Muscle of arm (tissue), 12 donors: Measurements from ENCODE around the gene IL23A. TPM values are rescaled to one million over a fixed set of nuclear protein-coding genes. Genes with fewer than 3 reads are reported as not detected.
"Not testable (repeated sequence)": the region's sequence is repeated elsewhere in the genome, so short reads cannot be mapped to it uniquely, and the experiment has no call there.

ENCODE experiments used
- DNase-seq: peaks from one replicate; pipeline ENCODE4 v3.0.0-alpha.2; 2013
- polyA plus RNA-seq, 12 donors: library from polyadenylated mRNA; unstranded; fragments of 120-200 nt; gene quantifications; one replicate each; pipeline ENCODE4 v1.2.1, GENCODE V29; 2013; ENCODE audit not compliant: insufficient read length in 12 of 12

The IL23A gene
- polyA plus RNA-seq, 12 donors: 0.26 to 2.2 (median 0.58) TPM; not detected in 4

DNA sequence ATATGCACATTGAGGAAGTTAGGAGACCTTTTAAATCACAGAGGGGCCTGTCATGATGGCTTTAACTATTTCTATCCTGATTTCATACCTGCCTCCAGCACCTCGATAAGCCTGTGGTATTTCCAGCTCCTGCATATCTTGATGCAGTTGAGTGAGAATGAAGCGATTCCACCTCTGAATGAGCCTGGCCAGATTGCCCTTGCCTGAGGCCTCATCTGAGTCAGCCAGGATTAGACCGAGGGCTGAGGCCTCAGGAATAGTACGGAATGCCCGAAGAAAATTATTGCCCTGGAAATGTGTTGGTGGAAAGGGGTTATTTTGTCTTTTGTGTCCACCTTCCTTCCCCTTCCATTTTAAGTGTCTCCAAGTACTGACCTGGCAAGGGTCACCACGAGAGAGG, 14.5 kb upstream of the IL23A start:
- no peak for DNase-seq

DNA sequence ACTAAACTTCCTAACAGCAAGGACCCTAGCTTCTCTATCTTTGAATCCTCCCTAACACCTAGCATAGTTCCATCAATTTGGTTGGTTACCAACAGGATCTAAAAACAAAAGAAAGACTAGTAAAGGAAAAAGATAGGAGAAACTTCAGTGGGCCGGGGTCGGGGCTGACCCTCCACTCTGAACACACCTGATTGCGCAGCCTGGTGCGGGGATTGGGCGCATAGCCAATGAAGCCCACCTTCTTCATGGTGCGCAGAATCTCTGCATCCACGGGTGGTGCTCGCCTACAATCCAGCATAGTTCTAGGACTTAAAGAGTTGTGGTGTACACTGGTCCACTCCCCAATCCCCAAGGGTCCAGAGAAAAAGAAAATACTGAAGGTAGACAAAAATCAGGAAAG, 12.6 kb upstream of the IL23A start:
- no peak for DNase-seq

DNA sequence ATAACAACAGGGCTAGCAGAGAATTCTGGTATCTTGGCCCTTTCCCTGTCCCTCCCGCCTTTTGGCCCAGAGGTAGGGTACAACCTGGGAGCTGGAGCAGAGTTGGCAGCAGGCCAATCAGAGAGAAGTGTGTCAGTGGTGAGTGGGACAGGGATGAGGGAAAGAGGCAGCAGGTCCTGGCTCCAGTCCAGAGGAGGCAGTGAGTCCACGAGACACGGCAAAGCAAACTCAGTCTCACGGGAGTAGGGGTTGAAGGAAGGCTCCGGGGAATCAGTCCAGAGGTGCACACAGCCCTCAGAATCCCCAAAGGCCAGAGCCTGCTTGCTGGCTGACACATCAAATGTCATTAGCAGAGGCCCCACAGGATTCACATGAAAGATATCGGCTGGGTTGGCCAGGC, 12.2 kb upstream of the IL23A start:
- no peak for DNase-seq

DNA sequence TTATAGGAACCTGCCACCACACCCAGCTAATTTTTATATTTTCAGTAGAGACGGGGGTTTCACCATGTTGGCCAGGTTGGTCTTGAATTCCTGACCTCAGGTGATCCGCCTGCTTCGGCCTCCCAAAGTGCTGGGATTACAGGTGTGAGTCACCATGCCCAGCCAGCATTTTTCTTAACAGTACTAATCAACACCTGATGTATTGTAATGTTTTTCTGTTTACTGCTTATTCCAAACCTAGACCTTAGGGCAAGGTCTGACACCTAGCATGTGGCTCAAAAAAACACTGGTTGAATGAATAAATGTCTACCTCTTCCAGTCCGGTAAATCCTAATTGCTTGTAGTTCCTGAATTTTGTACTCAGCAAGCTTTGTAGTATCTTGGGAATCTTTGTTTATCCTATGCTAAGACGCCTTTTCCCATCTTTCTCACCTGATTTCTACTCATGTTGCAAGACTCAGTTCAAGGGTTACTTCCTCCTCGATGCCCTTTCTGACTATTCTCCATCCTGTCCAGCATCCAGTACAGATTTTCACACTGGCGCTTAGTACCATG, 7.7 kb upstream of the IL23A start:
- no peak for DNase-seq

DNA sequence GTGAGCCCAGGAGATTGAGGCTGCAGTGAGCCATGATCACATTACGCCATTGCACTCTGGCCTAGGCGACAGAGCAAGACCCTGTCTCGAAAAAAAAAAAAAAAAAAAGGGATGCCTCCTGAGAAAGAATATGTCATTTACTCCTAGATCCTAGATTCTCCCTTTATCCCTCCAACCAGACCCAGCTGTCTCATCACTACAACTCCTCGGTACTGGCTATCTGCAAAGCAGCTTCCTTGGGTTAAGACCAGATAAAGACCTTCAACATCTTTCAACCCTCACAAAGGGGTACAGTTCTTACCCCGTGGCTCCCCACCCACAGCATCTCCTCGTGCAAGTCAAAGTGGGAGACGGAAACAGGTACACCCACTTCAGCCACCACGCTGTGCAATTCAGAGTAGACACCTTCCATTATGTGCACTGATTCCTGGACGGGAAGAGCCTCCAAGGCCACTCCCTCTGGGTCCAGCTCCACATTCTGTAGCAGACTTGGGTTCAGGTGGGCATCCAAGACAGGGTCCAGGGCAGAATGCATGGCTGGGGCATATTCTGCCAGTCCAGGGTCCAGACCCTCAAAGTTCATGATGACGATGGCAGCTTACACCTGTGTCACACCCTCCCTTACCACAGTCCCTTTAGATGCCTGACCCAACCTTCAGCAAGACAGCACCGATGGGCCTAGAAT, 6.0 kb upstream of the IL23A start:
- DNase-seq: no peak

DNA sequence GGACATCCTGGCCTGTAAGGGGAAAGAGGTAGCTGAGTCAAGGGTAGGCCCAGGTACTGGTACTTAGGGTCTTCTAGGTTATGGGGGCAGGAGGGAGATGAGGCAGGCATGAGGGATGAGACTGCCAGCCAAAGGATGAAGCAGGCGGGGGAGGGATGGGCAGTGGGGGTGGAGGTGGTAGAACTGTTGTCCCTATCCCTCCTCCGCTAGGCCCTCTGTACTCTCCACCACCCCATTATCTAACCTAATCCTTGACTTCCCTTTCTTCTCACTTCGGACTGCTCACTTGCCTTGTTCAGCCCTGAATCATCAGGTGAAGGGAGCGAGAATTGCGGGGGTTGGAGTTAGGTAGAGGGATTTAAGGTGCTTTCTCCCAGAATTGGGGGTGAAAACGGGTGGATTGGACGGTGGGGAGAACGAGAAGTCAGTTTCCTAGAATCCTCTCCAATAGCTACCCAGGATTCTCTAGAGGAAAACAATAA, 5.4 kb upstream of the IL23A start:
- no peak for DNase-seq

DNA sequence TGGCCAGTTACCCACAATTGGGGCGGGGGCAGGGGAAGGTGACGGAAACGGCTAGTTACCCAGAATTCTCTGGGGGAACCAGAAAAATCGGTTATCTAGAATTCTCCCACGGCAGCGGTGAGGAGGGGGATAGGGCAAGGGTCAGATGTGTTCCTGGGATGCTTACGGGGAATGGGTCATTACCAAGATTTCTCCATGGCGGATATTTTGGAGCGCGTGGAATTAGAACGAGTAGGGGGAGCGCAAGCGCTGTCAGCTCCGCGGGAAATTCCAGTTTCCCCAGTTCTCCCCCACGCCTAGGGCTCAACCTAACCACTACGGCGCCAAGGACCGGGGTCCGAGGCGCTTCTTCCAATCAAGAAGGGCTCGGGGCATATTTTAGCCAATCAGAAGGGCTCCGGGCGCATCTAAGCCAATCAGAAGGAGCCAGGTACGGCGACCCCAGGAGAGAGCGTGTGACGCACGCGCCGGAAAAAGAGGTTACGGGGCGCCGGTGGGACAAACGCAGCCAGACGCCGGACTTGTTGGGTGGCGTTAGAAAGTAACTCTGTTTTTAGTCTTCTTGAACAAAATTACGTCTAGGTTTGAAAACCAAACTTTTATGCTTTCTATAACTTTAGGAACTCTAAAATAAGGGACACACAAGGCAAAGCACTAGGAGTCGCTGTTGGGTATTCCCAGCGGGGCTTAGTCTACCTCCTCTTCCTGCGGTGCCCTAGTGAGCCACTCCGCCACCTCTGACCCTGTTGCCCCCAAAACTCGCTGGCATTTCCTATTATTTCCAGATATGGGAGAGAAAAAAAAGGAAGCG, 4.8 kb upstream of the IL23A start, which contains the start of gene PAN2:
PAN2 (minus strand) TSS at position 322 of the 811 bp plus-strand sequence. CDS start 906 bp downstream, outside the sequence.
- DNase-seq: peak; percentile 97

DNA sequence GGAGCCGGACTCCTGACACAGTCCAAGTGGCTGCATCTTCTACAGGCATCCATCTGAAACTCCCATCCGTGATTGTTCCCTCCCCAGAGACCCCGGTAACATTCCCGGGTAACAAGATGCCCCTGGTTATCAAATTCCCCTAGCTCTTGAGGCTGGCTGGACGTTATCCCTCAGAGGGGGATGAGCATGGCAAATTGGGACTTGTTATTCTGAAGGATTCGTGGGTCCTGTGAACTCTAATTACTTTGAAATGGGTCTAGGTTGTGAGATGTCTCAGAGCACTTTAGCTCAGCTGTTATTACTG, 4.2 kb upstream of the IL23A start:
- DNase-seq: no peak

DNA sequence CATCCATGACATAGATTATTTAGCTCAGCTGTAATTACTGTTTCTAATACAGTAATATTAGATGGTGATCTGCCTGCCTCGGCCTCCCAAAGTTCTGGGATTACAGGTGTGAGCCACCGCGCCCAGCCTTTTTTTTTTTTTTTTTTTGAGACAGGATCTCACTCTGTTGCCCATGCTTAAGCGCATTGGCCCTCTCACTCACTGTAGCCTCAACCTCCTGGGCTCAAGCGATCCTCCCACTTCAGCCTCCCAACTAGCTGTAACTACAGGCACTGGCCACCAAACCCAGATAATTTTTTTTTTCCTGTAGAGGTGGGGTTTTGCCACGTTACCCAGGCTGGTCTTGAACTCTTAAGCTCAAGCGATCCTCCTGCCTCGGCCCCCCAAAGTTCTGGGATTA, 3.2 kb upstream of the IL23A start:
- not testable (repeated sequence) for DNase-seq

DNA sequence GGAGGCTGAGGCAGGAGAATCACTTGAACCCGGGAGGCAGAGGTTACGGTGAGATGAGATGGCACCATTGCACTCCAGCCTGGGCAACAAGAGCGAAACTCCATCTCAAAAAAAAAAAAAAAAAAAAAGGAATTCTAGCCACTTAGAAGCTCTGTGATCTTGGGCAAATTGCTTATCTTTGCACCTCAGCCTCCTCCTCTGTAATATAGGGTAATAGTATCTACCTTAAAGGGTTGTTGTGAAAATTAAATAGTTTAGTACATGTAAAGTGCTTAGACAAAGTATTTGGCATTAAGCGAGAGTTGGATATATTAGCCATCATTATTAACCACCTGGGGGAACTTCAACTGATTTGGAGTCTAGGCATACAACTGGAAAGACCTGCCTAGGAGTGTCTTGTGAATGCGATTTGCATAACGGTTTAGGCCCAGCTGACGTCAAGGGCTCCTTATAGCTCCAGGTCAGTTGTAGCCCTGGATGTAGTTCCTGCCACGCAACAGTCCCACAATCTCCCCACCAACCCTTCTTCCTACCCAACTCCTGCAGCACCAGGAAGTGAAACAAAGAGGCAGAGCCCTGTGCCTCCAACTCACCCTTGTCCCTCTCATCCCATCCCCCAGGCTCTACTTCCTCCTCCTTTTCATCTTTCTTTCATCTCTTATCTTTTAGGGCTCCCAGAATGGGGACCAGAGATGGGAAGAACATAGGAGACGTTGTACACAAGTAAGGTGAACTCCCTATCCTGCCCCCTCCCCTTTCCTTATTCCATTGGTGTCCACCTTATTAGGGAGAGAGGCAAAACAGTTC, 2.1 kb upstream of the IL23A start:
- no peak for DNase-seq

DNA sequence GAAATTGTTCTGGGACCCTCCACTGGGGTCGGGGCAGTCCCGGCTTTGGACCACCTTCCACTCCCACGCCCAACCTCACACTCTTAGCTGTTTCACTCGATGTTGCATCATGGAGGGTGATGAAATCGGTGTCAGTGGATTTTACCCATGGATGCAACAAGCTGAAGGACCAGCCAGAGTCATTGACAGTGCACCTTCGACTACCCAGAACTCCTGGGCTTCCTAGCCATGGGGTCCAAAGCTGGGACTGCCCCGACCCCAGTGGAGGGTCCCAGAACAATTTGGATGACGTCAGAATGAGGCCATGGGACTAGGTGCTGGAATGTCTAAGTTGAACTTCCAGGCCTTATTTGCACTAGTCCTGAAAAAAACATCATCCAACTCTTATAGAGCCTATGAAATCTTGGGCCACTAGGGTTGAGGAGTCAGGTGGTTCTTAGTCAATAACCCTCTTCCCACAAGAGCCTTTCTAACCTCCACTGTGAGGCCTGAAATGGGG, 882 bp upstream of the IL23A start:
- DNase-seq: no peak

DNA sequence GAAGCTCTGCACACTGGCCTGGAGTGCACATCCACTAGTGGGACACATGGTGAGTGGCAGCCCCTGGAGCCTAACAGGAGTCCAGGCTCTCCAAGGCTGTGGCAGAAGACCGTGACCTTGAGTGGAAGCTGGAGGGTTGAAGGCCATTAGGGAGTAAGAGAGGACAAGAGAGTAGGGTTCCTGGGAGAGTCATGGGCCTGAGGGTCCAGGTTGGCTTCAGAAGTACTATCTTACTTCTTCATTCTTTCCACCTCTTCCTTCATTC, 406 bp downstream of the IL23A start:
- no peak for DNase-seq

DNA sequence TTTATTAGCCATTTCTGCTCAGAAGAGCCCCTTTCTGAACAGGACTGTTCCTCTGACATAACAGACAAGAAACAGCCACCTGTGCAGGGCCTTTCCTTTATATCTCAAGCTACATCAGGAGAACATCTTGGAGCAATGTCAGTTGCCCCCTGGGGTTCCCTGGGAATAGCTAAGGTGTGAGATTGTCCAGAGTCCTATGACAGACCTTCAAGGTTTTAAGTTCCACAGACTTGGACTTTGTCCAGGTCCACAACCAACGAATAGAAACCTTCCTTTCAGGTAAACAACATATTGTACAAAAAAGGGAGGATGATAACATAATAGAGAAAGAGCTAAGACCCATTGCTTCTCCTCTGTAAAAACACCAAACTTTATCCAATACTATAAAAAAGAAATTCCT, 2.9 kb downstream of the IL23A start:
- DNase-seq: no peak

DNA sequence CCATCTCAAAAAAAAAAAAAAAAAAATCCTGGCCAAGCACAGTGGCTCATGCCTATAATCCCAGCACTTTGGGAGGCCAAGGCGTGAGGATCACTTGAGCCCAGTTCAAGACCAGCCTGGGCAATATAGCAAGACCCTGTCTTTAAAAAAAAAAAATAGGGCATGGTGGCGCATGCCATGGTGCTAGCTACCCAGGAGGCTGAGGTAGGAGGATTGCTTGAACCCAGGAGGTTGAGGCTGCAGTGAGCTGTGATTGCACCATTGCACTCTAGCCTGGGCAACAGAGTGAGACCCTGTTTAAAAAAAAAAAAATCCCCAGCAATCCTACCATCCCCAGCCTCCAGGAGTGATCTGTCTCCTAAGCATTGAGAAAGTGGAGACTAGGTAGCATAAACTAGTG, 3.6 kb downstream of the IL23A start:
- not testable (repeated sequence) for DNase-seq

DNA sequence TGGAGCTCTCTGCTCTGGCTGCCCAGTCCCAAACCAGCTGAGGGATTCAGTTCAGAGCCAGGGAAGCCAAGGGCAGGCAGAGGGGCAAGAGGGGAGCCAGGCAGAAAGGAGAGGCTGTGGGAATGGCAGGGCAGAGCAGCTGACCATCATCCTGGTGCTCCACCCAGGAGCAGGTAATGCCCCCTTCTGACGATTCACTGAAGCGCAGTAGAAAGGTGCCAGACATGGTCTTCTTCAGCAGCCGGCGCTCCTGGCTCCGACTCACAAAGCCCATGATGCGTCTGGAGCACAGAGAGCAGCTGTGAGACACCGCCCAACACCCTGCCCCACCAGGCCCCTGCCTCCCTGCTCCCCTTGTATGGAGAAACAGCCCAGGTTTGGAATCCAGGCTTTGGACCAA, 8.0 kb downstream of the IL23A start:
- DNase-seq: no peak

DNA sequence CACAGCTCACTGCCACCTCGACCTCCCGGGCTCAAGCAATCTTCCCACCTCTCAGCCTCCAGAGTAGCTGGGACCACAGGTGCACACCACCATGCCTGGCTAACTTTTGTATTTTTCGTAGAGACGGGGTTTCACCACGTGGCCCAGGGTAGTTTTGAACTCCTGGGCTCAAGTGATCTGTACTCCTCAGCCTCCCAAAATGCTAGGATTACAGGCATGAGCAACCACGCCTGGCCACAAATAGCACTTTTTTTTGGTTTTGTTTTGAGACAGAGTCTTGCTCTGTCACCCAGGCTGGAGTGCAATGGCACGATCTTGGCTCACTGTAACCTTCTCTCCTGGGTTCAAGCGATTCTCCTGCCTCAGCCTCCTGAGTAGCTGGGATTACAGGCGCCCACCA, 8.6 kb downstream of the IL23A start:
- not testable (repeated sequence) for DNase-seq

DNA sequence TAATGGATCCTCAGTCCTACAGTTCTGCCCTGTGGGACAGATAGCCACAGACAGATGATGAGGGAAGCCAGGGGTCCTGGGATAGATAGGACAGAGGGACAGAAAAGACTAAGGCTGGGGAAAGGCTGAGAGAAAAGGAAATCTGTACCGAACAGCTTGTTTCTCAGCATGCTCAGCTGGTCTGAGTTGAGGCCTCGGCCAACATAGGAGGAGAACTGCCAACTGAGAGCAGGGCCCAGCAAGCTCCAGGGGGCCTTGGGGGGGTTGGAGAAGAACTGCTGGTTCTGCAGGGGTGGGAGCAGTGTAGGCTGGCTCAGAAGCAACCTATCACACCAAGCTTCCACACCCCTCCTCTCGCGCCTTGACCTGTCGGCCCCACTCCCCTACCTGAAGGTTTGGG, 10.1 kb downstream of the IL23A start:
- no peak for DNase-seq

DNA sequence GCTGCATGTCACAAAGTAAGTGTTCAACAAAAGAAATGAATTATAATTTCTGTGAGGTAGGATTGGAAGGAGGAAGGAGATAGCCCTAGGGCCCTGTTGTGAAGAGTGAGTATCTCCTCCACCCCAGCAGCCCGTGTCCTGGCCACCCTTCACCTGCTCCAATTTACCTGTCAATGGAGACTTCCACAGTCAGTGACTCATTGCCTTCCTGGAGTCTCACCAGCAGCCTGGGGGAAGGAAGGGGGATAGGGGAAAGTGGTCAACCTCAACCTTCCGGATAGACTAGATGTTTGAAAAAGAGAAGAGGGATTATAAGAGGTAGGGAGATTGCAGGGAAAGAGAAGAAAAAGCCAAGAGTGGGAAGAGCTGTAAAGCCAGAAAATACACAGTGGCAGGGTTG, 12.0 kb downstream of the IL23A start:
- DNase-seq: no peak

DNA sequence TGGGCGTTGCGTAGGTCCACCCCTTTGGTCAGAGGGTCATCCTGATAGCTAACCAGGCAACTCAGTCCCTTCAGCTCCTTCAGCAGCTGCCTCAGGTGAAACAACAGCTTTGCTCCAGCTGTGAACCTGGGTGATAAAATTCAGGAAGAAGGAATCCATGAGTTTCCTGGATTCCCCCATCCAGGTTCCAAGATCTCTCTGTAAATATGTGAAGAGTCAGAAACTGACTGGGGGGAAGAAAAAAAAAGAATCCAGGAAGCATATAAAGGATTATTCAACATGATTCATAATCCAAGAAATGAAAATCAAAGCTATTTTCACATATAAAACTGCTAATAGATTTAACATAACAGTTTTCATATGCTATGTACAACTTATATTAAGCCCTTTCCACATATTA, 12.6 kb downstream of the IL23A start:
- no peak for DNase-seq

DNA sequence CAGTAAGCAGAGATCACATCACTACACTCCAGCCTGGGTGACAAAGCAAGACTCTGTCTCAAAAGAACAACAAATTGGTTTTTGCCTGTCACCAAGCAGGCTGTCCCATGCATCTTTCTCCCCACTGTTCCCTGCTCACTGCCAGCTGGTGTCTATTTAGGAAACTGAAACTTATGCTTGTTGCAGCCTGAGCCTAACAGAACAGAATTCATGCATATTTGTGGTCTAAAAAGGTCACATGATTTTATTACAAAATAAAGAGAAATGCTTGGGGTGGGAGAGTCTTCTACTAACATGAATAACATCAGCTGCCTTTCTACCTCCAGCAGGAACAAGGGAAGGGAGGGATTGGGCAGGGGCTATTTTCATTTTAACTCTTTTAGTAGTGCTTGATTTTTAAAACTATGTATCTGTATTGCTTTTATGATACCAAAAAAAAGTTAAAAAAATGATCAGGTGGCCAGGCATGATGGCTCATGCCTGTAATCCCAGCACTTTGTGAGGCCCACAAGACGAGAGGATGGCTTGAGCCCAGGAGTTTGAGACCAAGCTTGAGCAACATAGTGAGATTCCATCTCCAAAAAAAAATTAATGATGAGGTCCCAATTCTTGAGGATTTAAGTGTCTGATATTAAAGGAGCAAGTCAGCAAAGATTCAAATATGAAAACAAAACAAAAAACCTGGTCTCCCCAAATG, 20.3 kb downstream of the IL23A start:
- peak; percentile 11 for DNase-seq

DNA sequence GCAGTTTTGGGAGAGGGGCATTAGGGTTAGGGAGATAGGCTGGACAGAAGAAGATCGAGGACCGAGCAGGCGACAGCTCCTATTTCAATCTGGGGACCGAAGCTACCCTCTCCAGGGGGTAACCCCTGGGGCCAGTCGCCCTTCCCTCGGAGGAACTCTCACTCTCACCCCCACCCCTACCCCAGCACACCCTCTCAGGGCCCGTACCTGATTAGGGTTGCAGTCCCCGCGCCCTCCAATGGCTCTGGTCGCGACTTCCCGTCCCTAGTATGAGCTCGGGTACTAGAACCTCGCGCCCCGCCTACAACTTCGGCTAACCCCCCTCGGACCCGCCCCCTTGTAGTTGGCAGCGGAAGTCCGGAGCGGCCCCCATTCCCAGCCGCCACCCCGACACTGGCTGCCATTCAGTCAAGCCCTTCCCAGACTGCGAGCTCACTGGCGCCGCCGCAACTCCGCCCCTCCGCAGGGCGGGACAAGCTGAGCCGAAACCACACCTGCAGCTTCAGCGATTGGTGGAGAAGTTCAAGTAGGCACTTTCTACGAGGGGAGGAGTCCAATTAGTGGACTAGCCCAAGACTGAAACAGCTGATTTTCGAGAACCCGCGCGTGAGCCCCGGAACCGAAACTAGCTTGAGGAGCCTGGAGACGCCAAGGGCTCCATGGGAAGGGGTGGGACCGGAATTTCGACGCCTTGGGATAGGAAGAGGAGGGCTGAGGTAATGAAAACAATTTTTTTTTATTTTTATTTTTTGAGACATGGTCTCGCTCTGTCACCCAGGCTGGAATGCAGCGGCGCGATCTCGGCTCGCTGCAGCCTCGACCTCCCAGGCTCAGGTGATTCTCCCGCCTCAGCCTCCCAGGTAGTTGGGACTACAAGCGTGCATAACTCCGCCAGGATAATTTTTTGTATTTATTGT, 21.4 kb downstream of the IL23A start, which contains the start of gene STAT2:
STAT2 (minus strand) TSS at position 257 of the 917 bp plus-strand sequence. CDS start 3,536 bp downstream, outside the sequence.
- peak; percentile 99 for DNase-seq
